GM23248 (cell line): ENCODE data around the gene CCDC88C. TPM values are rescaled to one million over a fixed set of nuclear protein-coding genes. Genes with fewer than 3 reads are reported as not detected.

Experiments used
- DNase-seq: peaks from one replicate; pipeline ENCODE4 v3.0.0-alpha.2; 2015
- H2AFZ ChIP-seq: fragments of 200-600 bp; sonication (generic); 2 replicates; pipeline ENCODE4 v1.6.1; 2016; ENCODE audit warnings: antibody characterized with exemption
- H3F3A ChIP-seq: fragments of 200-600 bp; sonication (generic); 2 replicates; pipeline ENCODE4 v1.6.1; 2016; ENCODE audit warnings: mild to moderate bottlenecking, antibody characterized with exemption, mixed run types; ENCODE audit not compliant: insufficient read depth
- H3K27ac ChIP-seq: fragments of 200-600 bp; sonication (generic); 2 replicates; pipeline ENCODE4 v1.5.1; 2016; ENCODE audit warnings: mild to moderate bottlenecking
- H3K27me3 ChIP-seq: fragments of 200-600 bp; sonication (generic); replicated peaks from 2 replicates; pipeline ENCODE4 v1.6.1; 2016; ENCODE audit warnings: mild to moderate bottlenecking; ENCODE audit not compliant: insufficient read depth
- H3K36me3 ChIP-seq: fragments of 200-600 bp; sonication (generic); 2 replicates; pipeline ENCODE4 v1.6.1; 2016; ENCODE audit warnings: low read depth, mild to moderate bottlenecking
- H3K4me1 ChIP-seq: fragments of 200-600 bp; sonication (generic); 2 replicates; pipeline ENCODE4 v1.6.1; 2016; ENCODE audit warnings: mild to moderate bottlenecking; ENCODE audit not compliant: insufficient read depth
- H3K4me2 ChIP-seq: fragments of 200-600 bp; sonication (generic); one replicate; pipeline ENCODE4 v1.6.1; 2016; ENCODE audit warnings: mild to moderate bottlenecking; ENCODE audit not compliant: unreplicated experiment
- H3K4me3 ChIP-seq: fragments of 200-600 bp; sonication (generic); 2 replicates; pipeline ENCODE4 v1.5.1; 2016; ENCODE audit warnings: mild to moderate bottlenecking
- H3K79me2 ChIP-seq: fragments of 200-600 bp; sonication (generic); 2 replicates; pipeline ENCODE4 v1.6.1; 2016; ENCODE audit warnings: mild to moderate bottlenecking; ENCODE audit not compliant: insufficient read depth
- H3K9ac ChIP-seq: fragments of 200-600 bp; sonication (generic); 2 replicates; pipeline ENCODE4 v1.6.1; 2016; ENCODE audit warnings: mild to moderate bottlenecking
- H3K9me2 ChIP-seq: fragments of 200-600 bp; sonication (generic); 2 replicates; pipeline ENCODE4 v1.6.1; 2016; ENCODE audit warnings: mixed run types, mild to moderate bottlenecking, moderate library complexity; ENCODE audit not compliant: insufficient read depth
- H3K9me3 ChIP-seq: fragments of 200-600 bp; sonication (generic); one replicate; pipeline ENCODE4 v1.6.1; 2017; ENCODE audit warnings: low read depth
- H4K20me1 ChIP-seq: fragments of 200-600 bp; sonication (generic); 2 replicates; pipeline ENCODE4 v1.6.0; 2016; ENCODE audit not compliant: insufficient read depth
- EZH2 ChIP-seq: fragments of 200-600 bp; sonication (generic); IDR thresholded peaks from 2 replicates; pipeline ENCODE4 v1.6.1; 2018; ENCODE audit warnings: antibody characterized with exemption, mild to moderate bottlenecking; ENCODE audit not compliant: insufficient read depth, poor library complexity, severe bottlenecking
- EZH2phosphoT487 ChIP-seq: fragments of 200-600 bp; sonication (generic); IDR thresholded peaks from 2 replicates; pipeline ENCODE4 v1.6.1; 2018; ENCODE audit warnings: antibody characterized with exemption, moderate library complexity, mild to moderate bottlenecking, low read depth; ENCODE audit not compliant: insufficient read depth
- WGBS, 2 experiments: methylation state at CpG; one replicate each; pipeline ENCODE4 v1.1.6; 2015 to 2017; ENCODE audit warnings: low lambda C conversion rate in 2 of 2, low coverage in 1 of 2; ENCODE audit errors: missing lambda C conversion rate in 2 of 2; 5-methylcytosine and 5-hydroxymethylcytosine counted together
- in situ Hi-C: fragments of 300-500 bp; cut with MboI; formaldehyde crosslinking; loops from 2 replicates; pipeline ENCODE4 v1.15.0; 2020
- polyA plus RNA-seq: library from polyadenylated mRNA; unstranded; fragments of >200 nt; fragmentation: Nextera tagmentation; extraction: Ambion mirVana; gene quantifications from 2 replicates; pipeline ENCODE4 v1.2.1, GENCODE V29; 2016
- total RNA-seq: library from RNA; depleted of rRNA; stranded (reverse); fragments of >200 nt; shearing (Covaris generic); gene quantifications from 2 replicates; pipeline ENCODE4 v1.2.3, GENCODE V29; 2014

The CCDC88C gene
- total and polyA plus RNA-seq, 2 experiments from 2014 or later: not detected

DNA sequence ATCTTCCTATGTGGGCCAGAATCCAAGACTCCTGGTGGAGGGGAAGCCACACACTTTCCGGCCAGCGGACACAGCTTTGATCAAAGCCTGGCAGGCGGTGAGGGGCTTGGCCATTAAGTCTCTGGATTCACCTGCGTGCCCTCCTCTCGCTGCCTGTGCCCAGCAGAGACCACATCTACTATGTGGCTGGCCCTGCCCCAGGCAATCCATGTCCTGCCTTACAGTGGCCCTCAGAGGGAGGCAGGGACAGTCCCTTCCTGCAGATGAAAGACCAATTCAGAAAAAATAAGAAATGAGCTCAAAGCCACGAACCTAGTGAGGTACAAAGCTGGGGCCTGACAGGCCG is 90.4 kb downstream of the CCDC88C start:
- Histone ChIP-seq H4K20me1 (no peaks in the 10 kb centered on the region), H3K4me2 (no peak overlapping the region), H3K4me1 (no peaks in the 10 kb centered on the region), H3F3A (no peaks in the 10 kb centered on the region), H3K4me3 (no peak overlapping the region), H3K27me3 (peaks cover 19% of the 10 kb centered on the region; the same call in 1 of the 2 replicates), H3K27ac (no peak overlapping the region), H2AFZ (no peak overlapping the region), H3K36me3 (no peaks in the 10 kb centered on the region), H3K79me2 (no peaks in the 10 kb centered on the region), H3K9me3 (no peaks in the 10 kb centered on the region), H3K9me2 (no peaks in the 10 kb centered on the region), H3K9ac (no peak overlapping the region)
- TF ChIP-seq EZH2phosphoT487 (no peak), EZH2 (no peak)
- in situ Hi-C loops: no loop called here
- 72 to 79% methylated on average over 7 of the region's 7 CpGs for WGBS, 2 experiments
- no peak for DNase-seq

DNA sequence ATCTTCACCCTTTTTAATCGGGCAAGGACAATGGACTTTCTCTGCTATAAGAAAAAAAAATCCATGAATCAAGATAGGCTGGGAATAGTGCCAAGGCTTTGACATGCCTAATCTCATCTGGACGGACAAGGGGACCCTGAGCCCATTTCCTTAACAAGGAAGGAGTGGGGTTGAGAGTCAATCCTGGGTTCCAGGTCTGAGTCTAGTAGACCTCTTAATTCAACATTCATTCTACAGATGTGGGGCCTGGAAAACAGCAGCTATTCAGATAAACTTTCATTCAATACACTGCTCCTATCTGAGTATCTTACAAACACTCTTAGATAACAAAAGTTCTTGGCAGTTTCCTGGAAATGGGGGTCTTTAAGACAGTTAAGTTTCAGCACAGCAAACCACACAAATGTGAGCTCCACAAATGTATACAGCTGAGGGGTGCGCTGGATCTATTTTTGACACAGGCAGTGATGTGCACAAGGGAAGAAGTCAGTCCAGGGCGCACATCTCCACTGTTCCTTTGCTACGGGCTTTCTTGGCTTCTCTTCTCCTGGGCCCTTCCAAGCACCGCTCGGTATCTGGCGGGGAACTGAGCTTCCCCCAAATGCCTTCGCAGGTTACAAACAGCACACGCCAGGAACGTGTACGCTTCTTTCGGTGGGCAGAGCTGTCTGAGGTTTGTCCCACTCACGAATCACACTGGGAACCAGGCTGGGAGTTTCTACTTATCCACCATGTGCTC is 90.9 kb downstream of the CCDC88C start:
- in situ Hi-C loops: no loop called here
- Histone ChIP-seq H3F3A (no peaks in the 10 kb centered on the region), H3K79me2 (no peaks in the 10 kb centered on the region), H3K36me3 (no peaks in the 10 kb centered on the region), H3K27me3 (peaks cover 14% of the 10 kb centered on the region; the same call in 1 of the 2 replicates), H2AFZ (no peak overlapping the region), H3K9me3 (no peaks in the 10 kb centered on the region), H4K20me1 (no peaks in the 10 kb centered on the region), H3K9me2 (no peaks in the 10 kb centered on the region), H3K9ac (no peak overlapping the region), H3K27ac (no peak overlapping the region), H3K4me2 (no peak overlapping the region), H3K4me3 (no peak overlapping the region), H3K4me1 (no peaks in the 10 kb centered on the region)
- TF ChIP-seq EZH2 (no peak), EZH2phosphoT487 (no peak)
- 84 to 85% methylated on average over 14 of the region's 14 CpGs for WGBS, 2 experiments
- no peak for DNase-seq

DNA sequence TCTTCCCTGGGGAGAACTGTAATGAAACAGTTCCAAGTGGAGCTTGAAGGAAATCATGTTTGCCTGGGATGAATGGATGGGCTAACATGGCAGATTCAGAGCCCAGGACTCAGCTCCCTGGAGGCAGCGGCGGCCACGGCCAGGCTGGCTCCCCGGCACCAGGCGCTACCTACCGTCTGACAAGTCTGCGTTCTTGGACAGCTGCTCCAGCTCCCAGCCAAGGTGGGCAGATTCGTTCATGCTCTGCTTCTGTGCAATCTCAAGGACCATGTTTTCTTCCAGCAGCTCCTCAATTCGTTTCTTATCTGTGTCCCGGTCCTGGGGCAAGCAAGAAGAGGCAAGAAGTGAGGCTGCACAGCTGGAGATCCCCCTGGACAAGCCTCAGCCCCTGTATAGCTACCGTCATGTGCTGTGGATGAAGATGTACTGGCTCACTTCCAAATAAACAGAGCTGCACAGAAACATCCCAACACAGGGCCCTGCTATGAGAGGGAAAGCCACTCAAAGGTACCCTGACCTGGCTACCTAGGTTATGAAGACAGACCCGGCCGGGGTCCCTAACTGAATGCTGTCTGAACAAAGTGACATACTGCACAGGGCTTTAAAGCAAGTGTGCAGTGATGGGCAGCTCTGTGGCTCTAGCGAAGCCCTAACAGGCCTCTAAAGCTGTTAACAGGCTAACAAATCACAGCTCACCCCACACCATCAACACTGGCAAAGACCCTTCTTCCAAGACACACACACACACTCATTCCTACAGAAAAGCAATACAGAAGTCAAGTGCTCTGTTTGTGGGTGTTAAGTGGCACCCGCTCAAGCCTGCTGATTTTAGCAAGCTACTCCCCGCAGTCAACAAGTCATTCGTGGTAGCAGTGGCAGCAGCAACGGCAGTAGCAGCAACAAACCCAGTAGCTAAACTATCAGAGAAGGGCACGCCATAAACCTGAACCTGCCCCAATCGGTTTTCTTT is 92.7 kb downstream of the CCDC88C start:
- no peaks in the 10 kb centered on the region for H3K79me2 ChIP-seq
- in situ Hi-C loops: no loop called here

DNA sequence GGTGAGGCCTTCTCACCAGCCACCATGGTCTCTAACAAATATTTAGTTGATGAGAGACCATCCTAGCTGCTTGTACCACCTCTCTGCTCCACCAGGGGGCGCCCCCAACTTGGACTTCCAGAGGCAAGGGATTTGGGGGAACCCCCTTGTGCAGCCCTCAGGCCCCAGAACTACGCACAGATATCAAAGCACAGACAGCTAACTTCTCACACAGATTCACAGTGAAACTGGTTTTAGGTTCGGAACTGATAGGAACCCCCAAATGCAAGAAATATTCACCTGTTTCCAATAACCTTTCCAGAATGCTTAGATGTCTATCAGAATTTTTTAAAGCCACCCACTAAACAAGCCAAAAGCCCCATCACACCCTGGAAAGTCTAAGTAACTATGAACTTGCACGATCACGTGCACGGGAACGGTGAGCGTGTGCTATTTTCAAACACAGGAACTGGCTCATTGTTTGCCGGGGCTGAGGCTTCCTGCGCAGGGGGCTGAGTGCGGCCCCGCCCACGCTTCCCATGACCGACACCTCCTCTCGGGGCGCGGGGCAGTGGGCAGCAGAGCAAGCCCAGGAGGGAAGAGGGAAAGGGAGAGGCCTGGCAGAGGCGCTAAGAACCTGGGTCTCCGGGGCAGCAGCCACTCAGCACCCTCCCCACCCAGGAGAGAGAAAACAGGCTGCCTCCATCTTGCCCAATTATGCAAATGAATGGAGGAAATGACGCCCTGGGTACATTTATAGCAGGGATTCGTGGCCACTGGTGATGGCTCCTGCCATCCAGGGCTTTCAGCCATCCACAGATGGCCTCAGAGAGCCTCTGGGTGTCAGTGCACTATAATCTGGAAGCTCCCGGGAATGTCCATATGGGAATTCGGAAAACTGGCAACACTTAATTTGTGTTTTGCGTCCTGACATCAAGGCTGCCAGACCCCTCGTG is 93.7 kb downstream of the CCDC88C start:
- no peaks in the 10 kb centered on the region for H3K9me2 ChIP-seq
- H3K79me2 ChIP-seq: no peaks in the 10 kb centered on the region
- H3K9ac ChIP-seq: no peak overlapping the region
- no peaks in the 10 kb centered on the region for H3K36me3 ChIP-seq
- no peaks in the 10 kb centered on the region for H3K9me3 ChIP-seq
- DNase-seq: peak; percentile 55
- H3K27ac ChIP-seq: no peak overlapping the region
- no peak overlapping the region for H3K4me2 ChIP-seq
- WGBS, 2 experiments: 29 to 32% methylated on average over 24 to 25 of the region's 25 CpGs
- H3K27me3 ChIP-seq: peaks cover 11% of the 10 kb centered on the region
- no peak overlapping the region for H2AFZ ChIP-seq
- H4K20me1 ChIP-seq: no peaks in the 10 kb centered on the region
- TF ChIP-seq EZH2phosphoT487: no peak
- TF ChIP-seq EZH2: no peak
- in situ Hi-C loops: no loop called here
- no peak overlapping the region for H3K4me3 ChIP-seq
- no peaks in the 10 kb centered on the region for H3K4me1 ChIP-seq
- H3F3A ChIP-seq: no peaks in the 10 kb centered on the region

More for the DNA sequence above, 92.7 kb downstream of the CCDC88C start:
- no peak overlapping the region for H3K4me3 ChIP-seq
- no peaks in the 10 kb centered on the region for H3K9me3 ChIP-seq
- WGBS, 2 experiments: 75 to 78% methylated on average over 18 to 20 of the region's 20 CpGs
- no peak overlapping the region for H3K9ac ChIP-seq
- H3K27ac ChIP-seq: no peak overlapping the region
- no peak overlapping the region for H2AFZ ChIP-seq
- no peaks in the 10 kb centered on the region for H3K9me2 ChIP-seq
- H3K4me1 ChIP-seq: no peaks in the 10 kb centered on the region
- H3F3A ChIP-seq: no peaks in the 10 kb centered on the region
- no peaks in the 10 kb centered on the region for H4K20me1 ChIP-seq
- no peak for TF ChIP-seq EZH2phosphoT487
- no peak for TF ChIP-seq EZH2
- no peaks in the 10 kb centered on the region for H3K36me3 ChIP-seq
- H3K27me3 ChIP-seq: peaks cover 14% of the 10 kb centered on the region; the same call in 1 of the 2 replicates
- H3K4me2 ChIP-seq: no peak overlapping the region
- no peak for DNase-seq
